Neural cell (in vitro differentiated cells): Measurements from ENCODE around the gene SERGEF.

Experiments
- CTCF ChIP-seq: fragments of 450-650 bp; IDR thresholded peaks from 2 replicates; pipeline ENCODE4 v1.5.1; 2014; ENCODE audit warnings: antibody characterized with exemption, mild to moderate bottlenecking, moderate library complexity; ENCODE audit not compliant: poor library complexity, severe bottlenecking
- EP300 ChIP-seq: fragments of 450-650 bp; conservative IDR thresholded peaks from 2 replicates; pipeline ENCODE4 v1.6.1; 2014; ENCODE audit warnings: antibody characterized with exemption, mild to moderate bottlenecking, moderate library complexity; ENCODE audit not compliant: poor library complexity, severe bottlenecking
- EZH2 ChIP-seq: fragments of 200-600, 300-800 bp; shearing (Covaris generic), sonication (generic); IDR thresholded peaks from 2 replicates; pipeline ENCODE4 v1.6.1; 2014; ENCODE audit warnings: antibody characterized with exemption, low read length, borderline replicate concordance, mild to moderate bottlenecking; ENCODE audit not compliant: insufficient read depth, poor library complexity, severe bottlenecking
- MXI1 ChIP-seq: fragments of 450-650 bp; conservative IDR thresholded peaks from 2 replicates; pipeline ENCODE4 v1.6.1; 2014; ENCODE audit warnings: antibody characterized with exemption, mild to moderate bottlenecking; ENCODE audit not compliant: poor library complexity, severe bottlenecking
- POLR2AphosphoS5 ChIP-seq: IDR thresholded peaks from 2 replicates; pipeline ENCODE4 v1.6.1; 2012
- RAD21 ChIP-seq: fragments of 450-650 bp; conservative IDR thresholded peaks from 2 replicates; pipeline ENCODE4 v1.6.1; 2014; ENCODE audit warnings: antibody characterized with exemption, mild to moderate bottlenecking, moderate library complexity
- SMC3 ChIP-seq: fragments of 450-650 bp; conservative IDR thresholded peaks from 2 replicates; pipeline ENCODE4 v1.6.1; 2014; ENCODE audit warnings: antibody characterized with exemption, mild to moderate bottlenecking, moderate library complexity; ENCODE audit not compliant: poor library complexity
- TAF1 ChIP-seq: IDR thresholded peaks from 2 replicates; pipeline ENCODE4 v1.6.1; 2012; ENCODE audit warnings: low read depth

- peak; percentile 63 for TF ChIP-seq CTCF
- TF ChIP-seq TAF1: no peak
- TF ChIP-seq RAD21: peak; percentile 13
- no peak for TF ChIP-seq EP300
- no peak for TF ChIP-seq EZH2
- no peak for TF ChIP-seq POLR2AphosphoS5
- TF ChIP-seq SMC3: no peak
- no peak for TF ChIP-seq MXI1
Measured at GRCh38 chr11:17864478-17864941, 148.3 kb downstream of the SERGEF start.
